HG02938 (cell line): ENCODE measurements around the gene ENSA.
A peak's percentile ranks its signal among the peaks of the same experiment; 100 is the strongest.
"Not testable (repeated sequence)": the region's sequence is repeated elsewhere in the genome, so short reads cannot be mapped to it uniquely, and the experiment has no call there.

Experiments
- ATAC-seq: cut with Tn5 transposase; IDR thresholded peaks from one replicate; pipeline ENCODE4 v1.9.1; 2021; ENCODE audit warnings: mild to moderate bottlenecking, moderate library complexity; ENCODE audit not compliant: unreplicated experiment

ENSA gene

GRCh38 chr1:150582371-150582770 lies 47.0 kb downstream of the ENSA start:
- ATAC-seq, result no peak

GRCh38 chr1:150581962-150582361 lies 47.5 kb downstream of the ENSA start:
- ATAC-seq, result not testable (repeated sequence)

- ATAC-seq, result not testable (repeated sequence)
These were observed 48.0 kb downstream of the ENSA start for GRCh38 chr1:150581437-150581836.

GRCh38 chr1:150580966-150581365 lies 48.4 kb downstream of the ENSA start:
- not testable (repeated sequence) for ATAC-seq

- no peak for ATAC-seq
These were observed 49.3 kb downstream of the ENSA start for GRCh38 chr1:150579945-150580642.

- ATAC-seq, result peak; percentile 74
These were observed 50.1 kb downstream of the ENSA start, which contains the start of gene MCL1 for GRCh38 chr1:150579110-150579944. Gene MCL1 (minus strand): TSS chr1:150579610. CDS start chr1:150579530, 80 bp downstream.

GRCh38 chr1:150578272-150579109 lies 50.9 kb downstream of the ENSA start:
- ATAC-seq, result peak; percentile 4

GRCh38 chr1:150577557-150578271 lies 51.7 kb downstream of the ENSA start:
- no peak for ATAC-seq

GRCh38 chr1:150576794-150577556 lies 52.4 kb downstream of the ENSA start:
- no peak for ATAC-seq

- no peak for ATAC-seq
These were observed 53.1 kb downstream of the ENSA start for GRCh38 chr1:150576367-150576711.

- no peak for ATAC-seq
These were observed 53.7 kb downstream of the ENSA start for GRCh38 chr1:150575518-150576366.

GRCh38 chr1:150575072-150575489 lies 54.3 kb downstream of the ENSA start:
- ATAC-seq, result no peak

- no peak for ATAC-seq
These were observed 54.9 kb downstream of the ENSA start for GRCh38 chr1:150574260-150575071.

- ATAC-seq, result not testable (repeated sequence)
These were observed 55.8 kb downstream of the ENSA start for GRCh38 chr1:150573648-150574071.

GRCh38 chr1:150572918-150573647 lies 56.3 kb downstream of the ENSA start:
- no peak for ATAC-seq
